ENCODE data around the gene BCAR3. TPM values are rescaled to one million over a fixed set of nuclear protein-coding genes. Genes with fewer than 3 reads are reported as not detected.
A peak's percentile ranks its signal among the peaks of the same experiment; 100 is the strongest.

BCAR3 gene
- total RNA-seq, 1 donor from 2014 or later = 14.6 TPM

- Histone ChIP-seq H3K27ac (ENCODE audit: low read depth, low read length) (no peak overlapping the region), H3K27me3 (ENCODE audit: control insufficient read depth in 3 of 3, insufficient read depth in 3 of 3, low read length in 3 of 3) (no peaks in the 10 kb centered on the region), H3K9me3 (ENCODE audit: control insufficient read depth in 3 of 3, low read length in 3 of 3) (no peaks in the 10 kb centered on the region), H3K36me3 (ENCODE audit: control insufficient read depth in 3 of 3, insufficient read depth in 3 of 3, low read length in 3 of 3) (no peaks in the 10 kb centered on the region), H3K4me3 (ENCODE audit: low read length in 3 of 3) (no peak overlapping the region), H3K9ac (ENCODE audit: low read depth in 1 of 3, low read length in 3 of 3) (no peak overlapping the region), H3K4me1 (ENCODE audit: control insufficient read depth in 3 of 3, insufficient read depth in 3 of 3, low read length in 3 of 3) (peaks cover 23 to 33% (median 33%) of the 10 kb centered on the region in 3 donors)
Measured at GRCh38 chr1:93717640-93718039, 36.0 kb upstream of the BCAR3 start.

GRCh38 chr1:93716941-93717368 is 35.3 kb upstream of the BCAR3 start:
- H3K27me3 ChIP-seq (ENCODE audit: control insufficient read depth in 3 of 3, insufficient read depth in 3 of 3, low read length in 3 of 3) = no peaks in the 10 kb centered on the region
- H3K4me3 ChIP-seq (ENCODE audit: low read length in 3 of 3) = no peak overlapping the region
- H3K27ac ChIP-seq (ENCODE audit: low read depth, low read length) = no peak overlapping the region
- H3K9me3 ChIP-seq (ENCODE audit: control insufficient read depth in 3 of 3, low read length in 3 of 3) = no peaks in the 10 kb centered on the region
- H3K36me3 ChIP-seq (ENCODE audit: control insufficient read depth in 3 of 3, insufficient read depth in 3 of 3, low read length in 3 of 3) = no peaks in the 10 kb centered on the region
- no peak overlapping the region for H3K9ac ChIP-seq (ENCODE audit: low read depth in 1 of 3, low read length in 3 of 3)
- peaks cover 16 to 26% (median 26%) of the 10 kb centered on the region in 3 donors for H3K4me1 ChIP-seq (ENCODE audit: control insufficient read depth in 3 of 3, insufficient read depth in 3 of 3, low read length in 3 of 3)

- no peak overlapping the region for H3K4me3 ChIP-seq (ENCODE audit: low read length in 3 of 3)
- H3K9ac ChIP-seq (ENCODE audit: low read depth in 1 of 3, low read length in 3 of 3) = no peak overlapping the region
- no peak overlapping the region for H3K27ac ChIP-seq (ENCODE audit: low read depth, low read length)
- H3K4me1 ChIP-seq (ENCODE audit: control insufficient read depth in 3 of 3, insufficient read depth in 3 of 3, low read length in 3 of 3) = peaks cover 9 to 18% (median 18%) of the 10 kb centered on the region in 3 donors
- no peaks in the 10 kb centered on the region for H3K27me3 ChIP-seq (ENCODE audit: control insufficient read depth in 3 of 3, insufficient read depth in 3 of 3, low read length in 3 of 3)
- no peaks in the 10 kb centered on the region for H3K9me3 ChIP-seq (ENCODE audit: control insufficient read depth in 3 of 3, low read length in 3 of 3)
- H3K36me3 ChIP-seq (ENCODE audit: control insufficient read depth in 3 of 3, insufficient read depth in 3 of 3, low read length in 3 of 3) = no peaks in the 10 kb centered on the region
Measured at GRCh38 chr1:93716163-93716562, 34.5 kb upstream of the BCAR3 start.

- H3K9me3 ChIP-seq (ENCODE audit: control insufficient read depth in 3 of 3, low read length in 3 of 3) = no peaks in the 10 kb centered on the region
- H3K4me3 ChIP-seq (ENCODE audit: low read length in 3 of 3) = peak overlapping the region in 1 of 3 donors; percentile 12
- peak overlapping the region in 1 of 3 donors; percentile 42 for H3K9ac ChIP-seq (ENCODE audit: low read depth in 1 of 3, low read length in 3 of 3)
- H3K27ac ChIP-seq (ENCODE audit: low read depth, low read length) = no peak overlapping the region
- no peaks in the 10 kb centered on the region for H3K27me3 ChIP-seq (ENCODE audit: control insufficient read depth in 3 of 3, insufficient read depth in 3 of 3, low read length in 3 of 3)
- H3K36me3 ChIP-seq (ENCODE audit: control insufficient read depth in 3 of 3, insufficient read depth in 3 of 3, low read length in 3 of 3) = no peaks in the 10 kb centered on the region
- peaks cover 9 to 16% (median 14%) of the 10 kb centered on the region in 3 donors for H3K4me1 ChIP-seq (ENCODE audit: control insufficient read depth in 3 of 3, insufficient read depth in 3 of 3, low read length in 3 of 3)
Measured at GRCh38 chr1:93715529-93716126, 34.0 kb upstream of the BCAR3 start.

GRCh38 chr1:93714356-93714755 is 32.7 kb upstream of the BCAR3 start:
- Histone ChIP-seq H3K27ac (ENCODE audit: low read depth, low read length) (no peak overlapping the region), H3K9ac (ENCODE audit: low read depth in 1 of 3, low read length in 3 of 3) (no peak overlapping the region), H3K9me3 (ENCODE audit: control insufficient read depth in 3 of 3, low read length in 3 of 3) (no peaks in the 10 kb centered on the region), H3K4me1 (ENCODE audit: control insufficient read depth in 3 of 3, insufficient read depth in 3 of 3, low read length in 3 of 3) (peaks cover 9 to 16% (median 15%) of the 10 kb centered on the region in 3 donors), H3K4me3 (ENCODE audit: low read length in 3 of 3) (no peak overlapping the region), H3K27me3 (ENCODE audit: control insufficient read depth in 3 of 3, insufficient read depth in 3 of 3, low read length in 3 of 3) (no peaks in the 10 kb centered on the region), H3K36me3 (ENCODE audit: control insufficient read depth in 3 of 3, insufficient read depth in 3 of 3, low read length in 3 of 3) (no peaks in the 10 kb centered on the region)

GRCh38 chr1:93713341-93713740 is 31.7 kb upstream of the BCAR3 start:
- no peaks in the 10 kb centered on the region for H3K27me3 ChIP-seq (ENCODE audit: control insufficient read depth in 3 of 3, insufficient read depth in 3 of 3, low read length in 3 of 3)
- peaks cover 11 to 22% (median 16%) of the 10 kb centered on the region in 3 donors for H3K4me1 ChIP-seq (ENCODE audit: control insufficient read depth in 3 of 3, insufficient read depth in 3 of 3, low read length in 3 of 3)
- H3K4me3 ChIP-seq (ENCODE audit: low read length in 3 of 3) = no peak overlapping the region
- no peaks in the 10 kb centered on the region for H3K36me3 ChIP-seq (ENCODE audit: control insufficient read depth in 3 of 3, insufficient read depth in 3 of 3, low read length in 3 of 3)
- no peaks in the 10 kb centered on the region for H3K9me3 ChIP-seq (ENCODE audit: control insufficient read depth in 3 of 3, low read length in 3 of 3)
- H3K9ac ChIP-seq (ENCODE audit: low read depth in 1 of 3, low read length in 3 of 3) = no peak overlapping the region
- no peak overlapping the region for H3K27ac ChIP-seq (ENCODE audit: low read depth, low read length)

GRCh38 chr1:93712741-93713140 is 31.1 kb upstream of the BCAR3 start:
- Histone ChIP-seq H3K4me3 (ENCODE audit: low read length in 3 of 3) (no peak overlapping the region), H3K27me3 (ENCODE audit: control insufficient read depth in 3 of 3, insufficient read depth in 3 of 3, low read length in 3 of 3) (no peaks in the 10 kb centered on the region), H3K36me3 (ENCODE audit: control insufficient read depth in 3 of 3, insufficient read depth in 3 of 3, low read length in 3 of 3) (no peaks in the 10 kb centered on the region), H3K4me1 (ENCODE audit: control insufficient read depth in 3 of 3, insufficient read depth in 3 of 3, low read length in 3 of 3) (peaks cover 11 to 22% (median 16%) of the 10 kb centered on the region in 3 donors), H3K27ac (ENCODE audit: low read depth, low read length) (no peak overlapping the region), H3K9ac (ENCODE audit: low read depth in 1 of 3, low read length in 3 of 3) (no peak overlapping the region), H3K9me3 (ENCODE audit: control insufficient read depth in 3 of 3, low read length in 3 of 3) (no peaks in the 10 kb centered on the region)

- Histone ChIP-seq H3K9me3 (ENCODE audit: control insufficient read depth in 3 of 3, low read length in 3 of 3) (no peaks in the 10 kb centered on the region), H3K9ac (ENCODE audit: low read depth in 1 of 3, low read length in 3 of 3) (no peak overlapping the region), H3K27ac (ENCODE audit: low read depth, low read length) (no peak overlapping the region), H3K4me3 (ENCODE audit: low read length in 3 of 3) (no peak overlapping the region), H3K36me3 (ENCODE audit: control insufficient read depth in 3 of 3, insufficient read depth in 3 of 3, low read length in 3 of 3) (no peaks in the 10 kb centered on the region), H3K27me3 (ENCODE audit: control insufficient read depth in 3 of 3, insufficient read depth in 3 of 3, low read length in 3 of 3) (no peaks in the 10 kb centered on the region), H3K4me1 (ENCODE audit: control insufficient read depth in 3 of 3, insufficient read depth in 3 of 3, low read length in 3 of 3) (peaks cover 6 to 14% (median 8%) of the 10 kb centered on the region in 3 donors)
Measured at GRCh38 chr1:93710499-93711453, 29.1 kb upstream of the BCAR3 start.

GRCh38 chr1:93708734-93709481 is 27.3 kb upstream of the BCAR3 start:
- Histone ChIP-seq H3K9ac (ENCODE audit: low read depth in 1 of 3, low read length in 3 of 3) (peak overlapping the region in 1 of 3 donors; percentile 20), H3K27ac (ENCODE audit: low read depth, low read length) (no peak overlapping the region), H3K36me3 (ENCODE audit: control insufficient read depth in 3 of 3, insufficient read depth in 3 of 3, low read length in 3 of 3) (no peaks in the 10 kb centered on the region), H3K9me3 (ENCODE audit: control insufficient read depth in 3 of 3, low read length in 3 of 3) (no peaks in the 10 kb centered on the region), H3K4me3 (ENCODE audit: low read length in 3 of 3) (no peak overlapping the region), H3K27me3 (ENCODE audit: control insufficient read depth in 3 of 3, insufficient read depth in 3 of 3, low read length in 3 of 3) (no peaks in the 10 kb centered on the region), H3K4me1 (ENCODE audit: control insufficient read depth in 3 of 3, insufficient read depth in 3 of 3, low read length in 3 of 3) (peaks cover 1 to 8% (median 2%) of the 10 kb centered on the region in 3 donors)

All from skeletal muscle tissue (tissue), 4 donors.